GM12878 (cell line): ENCODE results near the gene CYP26A1. TPM values are rescaled to one million over a fixed set of nuclear protein-coding genes. Genes with fewer than 3 reads are reported as not detected.

ENCODE experiments used
- ATAC-seq: fragments of 200-7000 bp; cut with Tn5 transposase; 3 replicates; pipeline ENCODE4 v1.9.1; 2020; ENCODE audit warnings: mild to moderate bottlenecking, moderate library complexity
- BruUV-seq: library from RNA; stranded (reverse); fragments of 400-500 nt; replicated peaks from 2 replicates; lab custom pipeline; 2021; lab: Mats Ljungman, UMichigan
- CTCF ChIA-PET: fragments of 300-600 bp; sonication (Branson Sonifier 250); formaldehyde crosslinking; extraction: SDS; loops from one replicate; lab custom pipeline; 2021; ENCODE audit warnings: inconsistent platforms; lab: Yijun Ruan, JAX
- POLR2A ChIA-PET: fragments of 350-600 bp; formaldehyde crosslinking; extraction: SDS; loops from one replicate; lab custom pipeline; 2021; ENCODE audit warnings: inconsistent platforms; lab: Charles Lee
- RAD21 ChIA-PET: fragments of 300-600 bp; sonication (Branson Sonifier 250); formaldehyde crosslinking; loops from one replicate; lab custom pipeline; 2023; ENCODE audit warnings: antibody characterized with exemption; ENCODE audit not compliant: unreplicated experiment; lab: Charles Lee
- SMC1A ChIA-PET: fragments of 300-600 bp; sonication (Branson Sonifier 250); formaldehyde crosslinking; loops from one replicate; lab custom pipeline; 2023; ENCODE audit not compliant: unreplicated experiment, uncharacterized antibody; lab: Charles Lee
- DNase-seq: peaks from one replicate; pipeline ENCODE4 v3.0.0-alpha.2; 2011; ENCODE audit warnings: low read depth, low spot score
- FAIRE-seq: peaks from 3 replicates; lab custom pipeline; 2011; peaks lifted over from hg19 to GRCh38; lab: Jason Lieb, UNC
- H2AFZ ChIP-seq: 2 replicates; pipeline ENCODE4 v1.6.0; 2011; ENCODE audit warnings: low read depth, low read length, control low read depth; ENCODE audit not compliant: control insufficient read depth
- H3K27ac ChIP-seq: 2 replicates; pipeline ENCODE4 v1.5.1; 2011; ENCODE audit warnings: control low read depth; ENCODE audit not compliant: control insufficient read depth, insufficient read depth
- H3K27me3 ChIP-seq, 2 experiments: replicated peaks in 1 of 2; 2 replicates each; pipeline versions ENCODE4 v1.6.0 to v1.6.1; 2011; ENCODE audit warnings: low read length in 1 of 2; ENCODE audit not compliant: control insufficient read depth in 2 of 2, insufficient read depth in 2 of 2
- H3K36me3 ChIP-seq, 2 experiments: 2 replicates each; pipeline ENCODE4 v1.5.1; 2011; ENCODE audit warnings: low read length in 1 of 2; ENCODE audit not compliant: control insufficient read depth in 2 of 2, insufficient read depth in 2 of 2
- H3K4me1 ChIP-seq: 2 replicates; pipeline ENCODE4 v1.6.1; 2011; ENCODE audit warnings: mild to moderate bottlenecking, low read length, moderate library complexity, mixed read lengths; ENCODE audit not compliant: control insufficient read depth, insufficient read depth
- H3K4me2 ChIP-seq: 2 replicates; pipeline ENCODE4 v1.6.0; 2011; ENCODE audit warnings: control low read depth; ENCODE audit not compliant: control insufficient read depth, insufficient read depth
- H3K4me3 ChIP-seq: fragments of 200-600 bp; sonication (generic); 2 replicates; pipeline ENCODE4 v1.5.1; 2016
- H3K79me2 ChIP-seq: 2 replicates; pipeline ENCODE4 v1.6.0; 2011; ENCODE audit warnings: low read length; ENCODE audit not compliant: control insufficient read depth, insufficient read depth
- H3K9ac ChIP-seq: 2 replicates; pipeline ENCODE4 v1.8.0; 2011; ENCODE audit warnings: low read length, control low read depth, mixed read lengths; ENCODE audit not compliant: control insufficient read depth, insufficient read depth
- H3K9me3 ChIP-seq: replicated peaks from 3 replicates; pipeline ENCODE4 v1.5.1; 2011; ENCODE audit warnings: mild to moderate bottlenecking, low read length; ENCODE audit not compliant: control insufficient read depth, insufficient read depth
- H4K20me1 ChIP-seq: 2 replicates; pipeline ENCODE4 v1.6.0; 2011; ENCODE audit not compliant: control insufficient read depth, insufficient read depth
- CBFB ChIP-seq: IDR thresholded peaks from 2 replicates; pipeline ENCODE4 v1.6.1; 2016; ENCODE audit warnings: antibody characterized with exemption, low read depth
- KLF5 ChIP-seq: fragments of 450-650 bp; IDR thresholded peaks from 2 replicates; pipeline ENCODE4 v1.6.1; 2014; ENCODE audit warnings: mild to moderate bottlenecking; ENCODE audit not compliant: partially characterized antibody
- PRDM15 ChIP-seq: fragments of 450-650 bp; formaldehyde crosslinking; IDR thresholded peaks from 2 replicates; pipeline ENCODE4 v1.4.0; 2020; ENCODE audit warnings: mild to moderate bottlenecking, moderate library complexity
- ZNF217 ChIP-seq: fragments of 450-650 bp; IDR thresholded peaks from 2 replicates; pipeline ENCODE4 v1.6.1; 2017; ENCODE audit warnings: antibody characterized with exemption, mild to moderate bottlenecking
- WGBS: methylation state at CpG from one replicate; pipeline ENCODE4 v1.1.6; 2016; ENCODE audit warnings: low lambda C conversion rate; ENCODE audit not compliant: insufficient replicate concordance, insufficient coverage; ENCODE audit errors: missing lambda C conversion rate; 5-methylcytosine and 5-hydroxymethylcytosine counted together
- in situ Hi-C: fragments of 300-500 bp; cut with MboI; formaldehyde crosslinking; loops from 9 replicates; pipeline ENCODE4 v1.14.3; 2018; ENCODE audit warnings: mixed read lengths
- intact Hi-C: fragments of 100-400 bp; cut with micrococcal nuclease; formaldehyde crosslinking; loops from one replicate; pipeline ENCODE4 v1.14.2; 2022; ENCODE audit not compliant: unreplicated experiment
- polyA plus RNA-seq, 11 experiments: library from polyadenylated mRNA; depleted of rRNA in 4 of 11; unstranded in 6 of 11; stranded (reverse) in 5 of 11; fragments of >200 nt; fragmentation: Nextera tagmentation in 4 of 11; fragmentation: Illumina TruSeq in 1 of 11; extraction: Ambion mirVana in 4 of 11; extraction: Trizol in 1 of 11; gene quantifications; 1 replicate in 1 of 11; 2 replicates in 10 of 11; pipeline versions ENCODE4 v1.2.1 to v1.2.3, GENCODE V29; 2011 to 2016; ENCODE audit warnings: inconsistent platforms in 2 of 11, missing spikeins in 2 of 11, low read depth in 1 of 11
- total RNA-seq, 4 experiments: library from RNA; depleted of rRNA in 3 of 4; stranded (reverse); fragments of >200 nt in 3 of 4; fragmentation: Illumina TruSeq in 1 of 4; extraction: Trizol in 1 of 4; gene quantifications; 2 replicates each; pipeline versions ENCODE4 v1.2.1 to v1.2.3, GENCODE V29; 2013 to 2021
- TF ChIP-seq, protein P1 (sequence below): IDR thresholded peaks from 2 replicates; pipeline ENCODE4 v1.6.1; 2012; ENCODE audit warnings: improper control_type of control experiment, low read depth, low read length; ENCODE audit not compliant: insufficient replicate concordance

Gene CYP26A1
- total and polyA plus RNA-seq, 10 of the 15 experiments (the other 5 are each of a cell fraction or from before 2014, with no cell fraction given): not detected

DNA sequence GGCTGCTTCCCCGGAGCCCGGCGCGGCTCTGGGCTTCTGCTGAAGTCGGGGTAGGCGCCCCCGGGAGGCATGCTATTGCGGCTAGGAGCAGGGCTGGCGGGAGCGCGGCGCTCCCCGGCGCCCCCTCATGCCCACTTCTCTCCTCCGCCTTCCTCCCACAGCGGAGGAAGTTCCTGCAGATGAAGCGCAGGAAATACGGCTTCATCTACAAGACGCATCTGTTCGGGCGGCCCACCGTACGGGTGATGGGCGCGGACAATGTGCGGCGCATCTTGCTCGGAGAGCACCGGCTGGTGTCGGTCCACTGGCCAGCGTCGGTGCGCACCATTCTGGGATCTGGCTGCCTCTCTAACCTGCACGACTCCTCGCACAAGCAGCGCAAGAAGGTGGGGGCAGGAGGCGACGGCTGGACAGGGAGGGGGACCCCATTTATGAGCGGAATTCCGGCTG is 479 bp downstream of the CYP26A1 start:
- H4K20me1 ChIP-seq: no peaks in the 10 kb centered on the region; the same call in 1 of the 2 replicates
- ChIA-PET SMC1A (no interaction called here), CTCF (interaction anchor here (1.7 kb wide), 1 partner anchor 11 kb away, joined by 4 read pairs; no protein-coding TSS in a partner anchor), POLR2A (no interaction called here), RAD21 (no interaction called here)
- FAIRE-seq (no peak), ATAC-seq (peak; percentile 26), DNase-seq (no peak)
- peaks cover 28 to 32% of the 10 kb centered on the region in 2 experiments; a peak in 3 of 4 replicates for H3K27me3 ChIP-seq
- H3K4me2 ChIP-seq: peak overlapping the region; percentile 69; the same call in 1 of the 2 replicates
- H2AFZ ChIP-seq: no peak overlapping the region
- H3K9ac ChIP-seq: no peak overlapping the region
- peak overlapping the region; percentile 27; the same call in 1 of the 2 replicates for H3K4me3 ChIP-seq
- H3K9me3 ChIP-seq: no peaks in the 10 kb centered on the region
- peaks cover 18% of the 10 kb centered on the region for H3K4me1 ChIP-seq
- no peak overlapping the region for H3K27ac ChIP-seq
- no TSS peak for BruUV-seq
- H3K79me2 ChIP-seq: no peaks in the 10 kb centered on the region
- TF ChIP-seq PRDM15 (CRISPR knock-in tag) (no peak), CBFB (no peak), KLF5 (no peak), ZNF217 (no peak)
- TF ChIP-seq, protein P1, sequence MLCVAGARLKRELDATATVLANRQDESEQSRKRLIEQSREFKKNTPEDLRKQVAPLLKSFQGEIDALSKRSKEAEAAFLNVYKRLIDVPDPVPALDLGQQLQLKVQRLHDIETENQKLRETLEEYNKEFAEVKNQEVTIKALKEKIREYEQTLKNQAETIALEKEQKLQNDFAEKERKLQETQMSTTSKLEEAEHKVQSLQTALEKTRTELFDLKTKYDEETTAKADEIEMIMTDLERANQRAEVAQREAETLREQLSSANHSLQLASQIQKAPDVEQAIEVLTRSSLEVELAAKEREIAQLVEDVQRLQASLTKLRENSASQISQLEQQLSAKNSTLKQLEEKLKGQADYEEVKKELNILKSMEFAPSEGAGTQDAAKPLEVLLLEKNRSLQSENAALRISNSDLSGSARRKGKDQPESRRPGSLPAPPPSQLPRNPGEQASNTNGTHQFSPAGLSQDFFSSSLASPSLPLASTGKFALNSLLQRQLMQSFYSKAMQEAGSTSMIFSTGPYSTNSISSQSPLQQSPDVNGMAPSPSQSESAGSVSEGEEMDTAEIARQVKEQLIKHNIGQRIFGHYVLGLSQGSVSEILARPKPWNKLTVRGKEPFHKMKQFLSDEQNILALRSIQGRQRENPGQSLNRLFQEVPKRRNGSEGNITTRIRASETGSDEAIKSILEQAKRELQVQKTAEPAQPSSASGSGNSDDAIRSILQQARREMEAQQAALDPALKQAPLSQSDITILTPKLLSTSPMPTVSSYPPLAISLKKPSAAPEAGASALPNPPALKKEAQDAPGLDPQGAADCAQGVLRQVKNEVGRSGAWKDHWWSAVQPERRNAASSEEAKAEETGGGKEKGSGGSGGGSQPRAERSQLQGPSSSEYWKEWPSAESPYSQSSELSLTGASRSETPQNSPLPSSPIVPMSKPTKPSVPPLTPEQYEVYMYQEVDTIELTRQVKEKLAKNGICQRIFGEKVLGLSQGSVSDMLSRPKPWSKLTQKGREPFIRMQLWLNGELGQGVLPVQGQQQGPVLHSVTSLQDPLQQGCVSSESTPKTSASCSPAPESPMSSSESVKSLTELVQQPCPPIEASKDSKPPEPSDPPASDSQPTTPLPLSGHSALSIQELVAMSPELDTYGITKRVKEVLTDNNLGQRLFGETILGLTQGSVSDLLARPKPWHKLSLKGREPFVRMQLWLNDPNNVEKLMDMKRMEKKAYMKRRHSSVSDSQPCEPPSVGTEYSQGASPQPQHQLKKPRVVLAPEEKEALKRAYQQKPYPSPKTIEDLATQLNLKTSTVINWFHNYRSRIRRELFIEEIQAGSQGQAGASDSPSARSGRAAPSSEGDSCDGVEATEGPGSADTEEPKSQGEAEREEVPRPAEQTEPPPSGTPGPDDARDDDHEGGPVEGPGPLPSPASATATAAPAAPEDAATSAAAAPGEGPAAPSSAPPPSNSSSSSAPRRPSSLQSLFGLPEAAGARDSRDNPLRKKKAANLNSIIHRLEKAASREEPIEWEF: no peak
- intact Hi-C loops: loop anchor here (10.0 kb wide), 2 partner anchors 189 to 431 kb away; no protein-coding TSS in a partner anchor
- in situ Hi-C loops: no loop called here
- no peaks in the 10 kb centered on the region for H3K36me3 ChIP-seq
- WGBS: 2% methylated on average over 40 of the region's 40 CpGs
